Measurements from ENCODE around the gene COL2A1. TPM values are rescaled to one million over a fixed set of nuclear protein-coding genes. Genes with fewer than 3 reads are reported as not detected.

Gene COL2A1
- total RNA-seq, 4 donors from 2014 or later = 0.16 to 4.2 (median 1.9) TPM

DNA sequence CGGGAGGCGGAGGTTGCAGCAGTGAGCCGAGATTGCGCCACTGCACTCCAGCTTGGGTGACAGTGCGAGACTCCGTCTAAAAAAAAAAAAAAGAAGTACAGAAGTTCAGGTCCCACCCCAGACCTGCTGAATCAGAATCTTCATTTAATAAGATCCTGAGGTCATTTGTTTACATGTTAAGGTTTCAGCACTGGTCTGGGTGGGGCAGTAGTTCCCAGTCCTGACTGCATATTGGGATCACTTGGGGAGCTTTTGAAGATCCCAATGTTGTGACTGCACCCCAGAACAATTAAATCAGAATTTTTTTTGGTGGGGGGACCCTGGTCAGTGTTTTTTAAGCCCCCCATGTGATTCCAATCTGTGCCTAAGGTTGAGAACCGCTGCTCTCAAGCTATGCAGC, 11.7 kb upstream of the COL2A1 start:
- H3K36me3 ChIP-seq = no peaks in the 10 kb centered on the region
- H3K27me3 ChIP-seq = peaks cover 4% of the 10 kb centered on the region
- in situ Hi-C loops (cut with MboI; ENCODE audit: low pct_ligation_motif_present in 1 of 4, low pct_unique_long_range_greater_than_20kb in 1 of 4, low sequenced_read_pairs in 3 of 4) = no loop called here
- TF ChIP-seq POLR2A (IDR thresholded peaks at IDR 0.05) = no peak
- no peak for TF ChIP-seq POLR2AphosphoS5 (IDR thresholded peaks at IDR 0.05)
- TF ChIP-seq, protein P1, sequence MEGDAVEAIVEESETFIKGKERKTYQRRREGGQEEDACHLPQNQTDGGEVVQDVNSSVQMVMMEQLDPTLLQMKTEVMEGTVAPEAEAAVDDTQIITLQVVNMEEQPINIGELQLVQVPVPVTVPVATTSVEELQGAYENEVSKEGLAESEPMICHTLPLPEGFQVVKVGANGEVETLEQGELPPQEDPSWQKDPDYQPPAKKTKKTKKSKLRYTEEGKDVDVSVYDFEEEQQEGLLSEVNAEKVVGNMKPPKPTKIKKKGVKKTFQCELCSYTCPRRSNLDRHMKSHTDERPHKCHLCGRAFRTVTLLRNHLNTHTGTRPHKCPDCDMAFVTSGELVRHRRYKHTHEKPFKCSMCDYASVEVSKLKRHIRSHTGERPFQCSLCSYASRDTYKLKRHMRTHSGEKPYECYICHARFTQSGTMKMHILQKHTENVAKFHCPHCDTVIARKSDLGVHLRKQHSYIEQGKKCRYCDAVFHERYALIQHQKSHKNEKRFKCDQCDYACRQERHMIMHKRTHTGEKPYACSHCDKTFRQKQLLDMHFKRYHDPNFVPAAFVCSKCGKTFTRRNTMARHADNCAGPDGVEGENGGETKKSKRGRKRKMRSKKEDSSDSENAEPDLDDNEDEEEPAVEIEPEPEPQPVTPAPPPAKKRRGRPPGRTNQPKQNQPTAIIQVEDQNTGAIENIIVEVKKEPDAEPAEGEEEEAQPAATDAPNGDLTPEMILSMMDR (IDR thresholded peaks at IDR 0.05) = no peak
- no peak for TF ChIP-seq EP300 (IDR thresholded peaks at IDR 0.05; ENCODE audit: low read depth)
- intact Hi-C loops (cut with DNase I; ENCODE audit: low total_unique reads) = no loop called here
- no peaks in the 10 kb centered on the region for H3K9me3 ChIP-seq
- DNase-seq = no peak
- no peak overlapping the region for H3K4me3 ChIP-seq
- WGBS, 2 donors (ENCODE audit: low coverage in 1 of 2) = 87% methylated on average over 7 of the region's 7 CpGs; no CpG with 5 or more reads in 1 of the 2 donors
- peaks cover 0 to 8% (median 2%) of the 10 kb centered on the region in 4 donors for H3K4me1 ChIP-seq
- H3K27ac ChIP-seq = no peak overlapping the region

DNA sequence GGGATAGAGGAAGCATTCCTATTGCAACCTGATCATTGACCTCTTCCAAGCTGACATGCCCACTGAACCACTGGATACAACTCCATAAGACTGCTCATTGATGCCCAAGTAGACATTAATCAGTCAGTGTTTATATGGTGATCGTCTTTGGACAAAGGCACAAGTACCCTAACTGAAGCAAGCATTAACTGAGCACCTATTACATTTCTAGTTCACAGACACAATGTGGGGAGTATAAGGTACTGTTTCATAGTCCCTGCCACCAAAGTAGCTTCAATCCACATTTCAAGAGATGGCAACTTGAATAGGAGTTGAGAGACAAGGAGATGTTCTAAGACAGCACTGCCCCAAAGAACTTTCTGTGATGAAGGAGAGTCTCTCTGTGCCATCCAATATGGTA, 10.9 kb upstream of the COL2A1 start:
- 63 to 80% methylated on average over 1 of the region's 1 CpG for WGBS, 2 donors (ENCODE audit: low coverage in 1 of 2)
- TF ChIP-seq POLR2A (IDR thresholded peaks at IDR 0.05) (no peak), EP300 (IDR thresholded peaks at IDR 0.05; ENCODE audit: low read depth) (no peak), POLR2AphosphoS5 (IDR thresholded peaks at IDR 0.05) (no peak)
- TF ChIP-seq, protein P1 (IDR thresholded peaks at IDR 0.05) = no peak
- H3K27ac ChIP-seq = no peak overlapping the region
- in situ Hi-C loops (cut with MboI; ENCODE audit: low pct_ligation_motif_present in 1 of 4, low pct_unique_long_range_greater_than_20kb in 1 of 4, low sequenced_read_pairs in 3 of 4) (no loop called here), intact Hi-C loops (cut with DNase I; ENCODE audit: low total_unique reads) (no loop called here)
- no peak overlapping the region for H3K4me3 ChIP-seq
- peaks cover 12% of the 10 kb centered on the region for H3K27me3 ChIP-seq
- no peaks in the 10 kb centered on the region for H3K36me3 ChIP-seq
- H3K4me1 ChIP-seq = peaks cover 0 to 8% (median 2%) of the 10 kb centered on the region in 4 donors
- DNase-seq = no peak
- H3K9me3 ChIP-seq = no peaks in the 10 kb centered on the region

GRCh38 chr12:48013287-48013686, 9.0 kb upstream of the COL2A1 start:
- H3K27ac ChIP-seq = no peak overlapping the region
- DNase-seq = no peak
- TF ChIP-seq EP300 (IDR thresholded peaks at IDR 0.05; ENCODE audit: low read depth) = no peak
- TF ChIP-seq, protein P1 (IDR thresholded peaks at IDR 0.05) = no peak
- no peaks in the 10 kb centered on the region for H3K9me3 ChIP-seq
- H3K4me3 ChIP-seq = no peak overlapping the region
- peaks cover 0 to 8% (median 1%) of the 10 kb centered on the region in 4 donors for H3K4me1 ChIP-seq
- intact Hi-C loops (cut with DNase I; ENCODE audit: low total_unique reads) (no loop called here), in situ Hi-C loops (cut with MboI; ENCODE audit: low pct_ligation_motif_present in 1 of 4, low pct_unique_long_range_greater_than_20kb in 1 of 4, low sequenced_read_pairs in 3 of 4) (no loop called here)
- WGBS, 2 donors (ENCODE audit: low coverage in 1 of 2) = 14 to 57% methylated on average over 1 to 2 of the region's 2 CpGs
- peaks cover 27% of the 10 kb centered on the region for H3K27me3 ChIP-seq
- H3K36me3 ChIP-seq = no peaks in the 10 kb centered on the region

DNA sequence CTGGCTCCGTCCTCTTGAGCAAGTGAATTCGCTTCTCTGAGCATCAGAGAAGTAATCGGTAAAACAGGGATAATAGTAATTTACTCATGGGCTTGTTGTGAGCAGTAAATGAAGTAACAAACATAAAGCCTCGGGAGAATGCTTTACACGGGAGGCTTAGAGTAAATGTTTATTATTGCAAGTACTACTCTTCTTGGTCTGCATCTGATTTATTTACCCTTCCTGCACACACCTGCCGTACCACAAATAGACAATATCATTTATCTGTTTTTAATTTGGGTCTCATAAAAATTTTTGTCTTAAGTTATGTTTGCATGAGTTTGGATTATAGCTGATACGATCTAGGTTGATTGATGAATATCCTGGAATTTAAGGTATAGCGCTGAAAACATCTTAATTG, 7.8 kb upstream of the COL2A1 start:
- no peaks in the 10 kb centered on the region for H3K9me3 ChIP-seq
- H3K36me3 ChIP-seq = no peaks in the 10 kb centered on the region
- no peak overlapping the region for H3K27ac ChIP-seq
- peaks cover 38% of the 10 kb centered on the region for H3K27me3 ChIP-seq
- H3K4me1 ChIP-seq = no peaks in the 10 kb centered on the region
- H3K4me3 ChIP-seq = no peak overlapping the region
- in situ Hi-C loops (cut with MboI; ENCODE audit: low pct_ligation_motif_present in 1 of 4, low pct_unique_long_range_greater_than_20kb in 1 of 4, low sequenced_read_pairs in 3 of 4) (no loop called here), intact Hi-C loops (cut with DNase I; ENCODE audit: low total_unique reads) (no loop called here)
- TF ChIP-seq POLR2A (IDR thresholded peaks at IDR 0.05) = no peak
- TF ChIP-seq, protein P1 (IDR thresholded peaks at IDR 0.05) = no peak
- no peak for TF ChIP-seq POLR2AphosphoS5 (IDR thresholded peaks at IDR 0.05)
- TF ChIP-seq EP300 (IDR thresholded peaks at IDR 0.05; ENCODE audit: low read depth) = no peak
- 41 to 51% methylated on average over 8 of the region's 8 CpGs for WGBS, 2 donors (ENCODE audit: low coverage in 1 of 2)
- DNase-seq = no peak

Data from transverse colon (tissue), 4 donors.